Fibroblast of skin of left quadriceps (primary cell): ENCODE results near the gene DNASE2B.

ENCODE experiments used
- DNase-seq, 2 experiments: peaks; one replicate each; pipeline ENCODE4 v3.0.0-alpha.2; 2013; ENCODE audit warnings: low read depth in 2 of 2

DNASE2B gene

GRCh38 chr1:84374991-84375696, 23.1 kb upstream of the DNASE2B start:
- no peak for DNase-seq

GRCh38 chr1:84376000-84376910, 22.0 kb upstream of the DNASE2B start:
- DNase-seq, result no peak

GRCh38 chr1:84377480-84378095, 20.7 kb upstream of the DNASE2B start:
- DNase-seq, result peak; percentile 58 to 67

GRCh38 chr1:84379138-84379916, 19.0 kb upstream of the DNASE2B start:
- DNase-seq, result peak; percentile 61 to 64

GRCh38 chr1:84379917-84380180, 18.4 kb upstream of the DNASE2B start:
- no peak for DNase-seq

GRCh38 chr1:84382127-84382526, 16.2 kb upstream of the DNASE2B start:
- DNase-seq, result no peak

- no peak for DNase-seq
Observed at GRCh38 chr1:84385347-84385746, 12.9 kb upstream of the DNASE2B start.

GRCh38 chr1:84386716-84387479, 11.4 kb upstream of the DNASE2B start:
- no peak for DNase-seq

- DNase-seq, result no peak
Observed at GRCh38 chr1:84387480-84388163, 10.7 kb upstream of the DNASE2B start.

- no peak for DNase-seq
Observed at GRCh38 chr1:84390226-84390625, 8.1 kb upstream of the DNASE2B start.

- no peak for DNase-seq
Observed at GRCh38 chr1:84401156-84401555, 2.9 kb downstream of the DNASE2B start.

GRCh38 chr1:84402060-84402459, 3.8 kb downstream of the DNASE2B start:
- DNase-seq, result no peak

- no peak for DNase-seq
Observed at GRCh38 chr1:84402501-84402900, 4.2 kb downstream of the DNASE2B start.

- DNase-seq, result no peak
Observed at GRCh38 chr1:84403347-84403746, 5.1 kb downstream of the DNASE2B start.

GRCh38 chr1:84406346-84406861, 8.1 kb downstream of the DNASE2B start:
- no peak for DNase-seq

- no peak for DNase-seq
Observed at GRCh38 chr1:84407524-84407923, 9.2 kb downstream of the DNASE2B start.

GRCh38 chr1:84407958-84408422, 9.7 kb downstream of the DNASE2B start:
- DNase-seq, result no peak

GRCh38 chr1:84409888-84410287, 11.6 kb downstream of the DNASE2B start:
- no peak for DNase-seq

GRCh38 chr1:84410328-84411095, 12.2 kb downstream of the DNASE2B start:
- no peak for DNase-seq
